Peyer's patch (tissue), 4 donors: ENCODE results near the gene COL16A1. TPM values are rescaled to one million over a fixed set of nuclear protein-coding genes. Genes with fewer than 3 reads are reported as not detected.
A peak's percentile ranks its signal among the peaks of the same experiment; 100 is the strongest.

ENCODE experiments used
- DNase-seq, 3 donors: peaks; one replicate each; pipeline ENCODE4 v3.0.0-alpha.2; 2017 to 2019
- H3K27ac ChIP-seq, 4 donors: fragments of 200-600 bp; sonication (generic); one replicate each; pipeline ENCODE4 v1.5.1; 2016 to 2019
- H3K27me3 ChIP-seq, 2 donors: fragments of 200-600 bp; sonication (generic); one replicate each; pipeline ENCODE4 v1.5.1; 2019
- H3K36me3 ChIP-seq, 3 donors: fragments of 200-600 bp; sonication (generic); one replicate each; pipeline ENCODE4 v1.5.1; 2016 to 2019
- H3K4me1 ChIP-seq, 4 donors: fragments of 200-600 bp; sonication (generic); one replicate each; pipeline ENCODE4 v1.5.1; 2016 to 2019
- H3K4me3 ChIP-seq, 4 donors: fragments of 200-600 bp; sonication (generic); 1 replicate in 3 of 4; 2 replicates in 1 of 4; pipeline ENCODE4 v1.5.1; 2016 to 2019; ENCODE audit warnings: mild to moderate bottlenecking in 1 of 4
- H3K9me3 ChIP-seq, 4 donors: fragments of 200-600 bp; sonication (generic); one replicate each; pipeline ENCODE4 v1.5.1; 2016 to 2019; ENCODE audit warnings: mild to moderate bottlenecking in 1 of 4
- CTCF ChIP-seq, 6 experiments: fragments of 450-650 bp in 4 of 6; fragments of 200-600 bp in 2 of 6; sonication (generic) in 1 of 6; IDR thresholded peaks; one replicate each; pipeline ENCODE4 v1.5.1; 2017 to 2019; ENCODE audit warnings: antibody characterized with exemption in 6 of 6, mild to moderate bottlenecking in 3 of 6, moderate library complexity in 1 of 6
- POLR2A ChIP-seq, 2 donors: fragments of 450-650 bp; IDR thresholded peaks; one replicate each; pipeline ENCODE4 v1.5.1; 2017; ENCODE audit warnings: antibody characterized with exemption in 2 of 2, mild to moderate bottlenecking in 2 of 2, moderate library complexity in 2 of 2
- total RNA-seq, 4 donors: library from RNA; depleted of rRNA; stranded (reverse); fragments of >200 nt; gene quantifications; one replicate each; pipeline ENCODE4 v1.1.0, GENCODE V29; 2016

COL16A1 gene
- total RNA-seq, 4 donors from 2014 or later, result 18.2 to 201 (median 58.3) TPM

GRCh38 chr1:31688233-31688918, 15.4 kb downstream of the COL16A1 start:
- H3K36me3 ChIP-seq, result peaks cover 0 to 5% (median 0%) of the 10 kb centered on the region in 3 donors
- TF ChIP-seq POLR2A (IDR thresholded peaks at IDR 0.05) (no peak), CTCF (IDR thresholded peaks at IDR 0.05) (no peak)
- DNase-seq, result no peak
- H3K4me3 ChIP-seq, result no peak overlapping the region
- H3K4me1 ChIP-seq, result peaks cover 0 to 5% (median 0%) of the 10 kb centered on the region in 4 donors
- H3K27me3 ChIP-seq, result no peaks in the 10 kb centered on the region
- no peak overlapping the region for H3K27ac ChIP-seq
- H3K9me3 ChIP-seq, result no peaks in the 10 kb centered on the region

- Histone ChIP-seq H3K9me3 (no peaks in the 10 kb centered on the region), H3K4me3 (no peak overlapping the region), H3K4me1 (peaks cover 0 to 5% (median 0%) of the 10 kb centered on the region in 4 donors), H3K36me3 (peaks cover 0 to 5% (median 0%) of the 10 kb centered on the region in 3 donors), H3K27me3 (no peaks in the 10 kb centered on the region), H3K27ac (no peak overlapping the region)
- TF ChIP-seq POLR2A (IDR thresholded peaks at IDR 0.05), result no peak
- no peak for TF ChIP-seq CTCF (IDR thresholded peaks at IDR 0.05)
- DNase-seq, result no peak
These were observed 16.2 kb downstream of the COL16A1 start for GRCh38 chr1:31687601-31688000.

GRCh38 chr1:31685795-31686194, 18.0 kb downstream of the COL16A1 start:
- no peak overlapping the region for H3K4me3 ChIP-seq
- TF ChIP-seq CTCF (IDR thresholded peaks at IDR 0.05) (no peak), POLR2A (IDR thresholded peaks at IDR 0.05) (no peak)
- H3K4me1 ChIP-seq, result peaks cover 0 to 5% (median 0%) of the 10 kb centered on the region in 4 donors
- no peaks in the 10 kb centered on the region for H3K9me3 ChIP-seq
- H3K27me3 ChIP-seq, result no peaks in the 10 kb centered on the region
- no peak for DNase-seq
- H3K27ac ChIP-seq, result no peak overlapping the region
- peaks cover 0 to 5% (median 0%) of the 10 kb centered on the region in 3 donors for H3K36me3 ChIP-seq

DNA sequence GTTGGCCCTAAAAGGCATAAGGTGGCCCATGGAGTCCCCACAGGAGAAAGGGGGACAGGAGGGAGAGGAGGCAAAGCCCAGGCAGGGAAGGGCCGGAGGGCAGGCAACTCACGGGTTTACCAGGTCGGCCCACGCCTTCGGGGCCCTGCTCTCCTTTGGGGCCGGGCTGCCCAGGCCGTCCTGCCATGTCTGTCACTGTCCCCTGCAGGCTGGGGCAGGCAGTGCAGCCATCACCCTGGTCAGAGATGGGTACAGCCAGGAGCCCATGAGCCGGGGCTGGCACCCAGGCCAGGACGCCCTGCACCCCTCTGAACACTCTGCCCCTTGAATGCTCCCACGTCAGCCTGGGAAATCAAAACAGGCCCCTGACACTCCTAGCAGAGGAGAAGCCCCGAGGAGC, 19.8 kb downstream of the COL16A1 start:
- TF ChIP-seq CTCF (IDR thresholded peaks at IDR 0.05) (peak in 4 of 6 experiments; percentile 23 to 69 (median 61)), POLR2A (IDR thresholded peaks at IDR 0.05) (no peak)
- Histone ChIP-seq H3K4me1 (peaks cover 0 to 5% (median 0%) of the 10 kb centered on the region in 4 donors), H3K27me3 (no peaks in the 10 kb centered on the region), H3K36me3 (peaks cover 0 to 5% (median 0%) of the 10 kb centered on the region in 3 donors), H3K4me3 (no peak overlapping the region), H3K9me3 (no peaks in the 10 kb centered on the region), H3K27ac (no peak overlapping the region)
- DNase-seq, result peak in 1 of 3 donors; percentile 68

DNA sequence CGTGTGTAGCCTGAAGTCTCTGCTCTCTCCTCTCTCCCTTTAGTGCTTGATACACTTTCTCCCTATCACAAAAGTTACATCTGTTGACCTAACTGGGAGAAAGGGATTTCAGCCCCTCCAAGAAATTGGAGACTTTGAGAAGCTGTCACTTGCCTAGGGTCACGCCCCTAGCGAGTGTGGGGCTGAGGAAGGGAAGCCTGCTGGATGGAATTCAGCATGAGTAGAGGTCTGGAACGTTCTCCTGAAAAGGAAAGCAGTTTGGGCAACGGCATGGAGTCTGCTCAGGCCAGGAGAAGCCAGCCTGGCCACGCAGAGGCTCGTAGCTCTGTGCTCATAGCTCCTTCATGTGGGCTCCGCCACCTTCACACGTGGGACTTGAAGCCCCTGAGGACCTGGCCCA, 22.4 kb downstream of the COL16A1 start:
- no peak for DNase-seq
- no peak overlapping the region for H3K4me3 ChIP-seq
- peaks cover 0 to 5% (median 0%) of the 10 kb centered on the region in 3 donors for H3K36me3 ChIP-seq
- no peaks in the 10 kb centered on the region for H3K4me1 ChIP-seq
- no peaks in the 10 kb centered on the region for H3K27me3 ChIP-seq
- H3K27ac ChIP-seq, result no peak overlapping the region
- TF ChIP-seq CTCF (IDR thresholded peaks at IDR 0.05) (no peak), POLR2A (IDR thresholded peaks at IDR 0.05) (no peak)
- H3K9me3 ChIP-seq, result no peaks in the 10 kb centered on the region
